Spinal cord (tissue), 10 donors: ENCODE results near the gene SFTPA1. TPM values are rescaled to one million over a fixed set of nuclear protein-coding genes. Genes with fewer than 3 reads are reported as not detected.
"Not testable (repeated sequence)": the region's sequence is repeated elsewhere in the genome, so short reads cannot be mapped to it uniquely, and the experiment has no call there.

Source experiments
- DNase-seq, 6 donors: peaks; one replicate each; pipeline versions ENCODE4 v3.0.0 to v3.0.0-alpha.2; 2013 to 2015; ENCODE audit warnings: low spot score in 6 of 6, low read depth in 4 of 6
- H3K27ac ChIP-seq: one replicate; pipeline ENCODE4 v1.5.1; 2013; ENCODE audit warnings: low read depth, low read length, control low read depth
- H3K27me3 ChIP-seq: one replicate; pipeline ENCODE4 v1.6.1; 2013; ENCODE audit warnings: low read length; ENCODE audit not compliant: control insufficient read depth, insufficient read depth
- H3K36me3 ChIP-seq: one replicate; pipeline ENCODE4 v1.6.1; 2013; ENCODE audit warnings: low read length; ENCODE audit not compliant: control insufficient read depth, insufficient read depth
- H3K4me1 ChIP-seq: one replicate; pipeline ENCODE4 v1.6.1; 2013; ENCODE audit warnings: low read length; ENCODE audit not compliant: control insufficient read depth, insufficient read depth
- H3K4me3 ChIP-seq: one replicate; pipeline ENCODE4 v1.5.1; 2013; ENCODE audit warnings: low read depth, low read length, control low read depth
- H3K9me3 ChIP-seq: one replicate; pipeline ENCODE4 v1.6.1; 2013; ENCODE audit warnings: low read length; ENCODE audit not compliant: control insufficient read depth, insufficient read depth
- WGBS: methylation state at CpG from one replicate; pipeline ENCODE4 v1.1.5; 2013; ENCODE audit warnings: missing lambda C conversion rate; ENCODE audit not compliant: insufficient coverage; 5-methylcytosine and 5-hydroxymethylcytosine counted together
- polyA plus RNA-seq, 2 donors: library from polyadenylated mRNA; unstranded; fragments of 120-200 nt; gene quantifications; one replicate each; pipeline ENCODE4 v1.2.1, GENCODE V29; 2013; ENCODE audit not compliant: insufficient read length in 2 of 2
- total RNA-seq, 2 donors: library from RNA; depleted of rRNA in 1 of 2; stranded (reverse); fragments of 120-200 nt in 1 of 2; fragments of >200 nt in 1 of 2; gene quantifications; one replicate each; pipeline versions ENCODE4 v1.2.3 to v1.2.4, GENCODE V29; 2013 to 2014
- donor health status: healthy.

The SFTPA1 gene
- total and polyA plus RNA-seq, 4 donors: not detected

- Histone ChIP-seq H3K36me3 (no peaks in the 10 kb centered on the region), H3K9me3 (no peaks in the 10 kb centered on the region), H3K4me1 (no peaks in the 10 kb centered on the region), H3K27me3 (no peaks in the 10 kb centered on the region), H3K4me3 (no peak overlapping the region), H3K27ac (no peak overlapping the region)
- DNase-seq: peak in 1 of 6 donors; percentile 30
Observed at GRCh38 chr10:79605308-79605707, 5.4 kb upstream of the SFTPA1 start.

- Histone ChIP-seq H3K27ac (no peak overlapping the region), H3K4me1 (no peaks in the 10 kb centered on the region), H3K9me3 (no peaks in the 10 kb centered on the region), H3K27me3 (no peaks in the 10 kb centered on the region), H3K36me3 (no peaks in the 10 kb centered on the region), H3K4me3 (no peak overlapping the region)
- 68% methylated on average over 9 of the region's 20 CpGs for WGBS
- DNase-seq: peak in 1 of 6 donors; percentile 3
Observed at GRCh38 chr10:79608505-79609375, 2.0 kb upstream of the SFTPA1 start.

GRCh38 chr10:79611193-79611976 is 646 bp downstream of the SFTPA1 start:
- not testable (repeated sequence) for H3K4me3 ChIP-seq, H3K9me3 ChIP-seq, H3K27me3 ChIP-seq, H3K36me3 ChIP-seq, H3K4me1 ChIP-seq, DNase-seq, H3K27ac ChIP-seq
- 81% methylated on average over 17 of the region's 18 CpGs for WGBS

- H3K4me3 ChIP-seq: no peak overlapping the region
- H3K4me1 ChIP-seq: no peaks in the 10 kb centered on the region
- DNase-seq: no peak
- no peaks in the 10 kb centered on the region for H3K27me3 ChIP-seq
- 80% methylated on average over 2 of the region's 3 CpGs for WGBS
- H3K9me3 ChIP-seq: no peaks in the 10 kb centered on the region
- H3K27ac ChIP-seq: no peak overlapping the region
- H3K36me3 ChIP-seq: no peaks in the 10 kb centered on the region
Observed at GRCh38 chr10:79615577-79615976, 4.8 kb downstream of the SFTPA1 start.

- DNase-seq: no peak
- Histone ChIP-seq H3K9me3 (no peaks in the 10 kb centered on the region), H3K4me1 (no peaks in the 10 kb centered on the region), H3K27me3 (no peaks in the 10 kb centered on the region), H3K36me3 (no peaks in the 10 kb centered on the region), H3K4me3 (no peak overlapping the region), H3K27ac (no peak overlapping the region)
- WGBS: no CpG with 5 or more reads among the region's 1 CpG
Observed at GRCh38 chr10:79616164-79616563, 5.4 kb downstream of the SFTPA1 start.

- H3K4me1 ChIP-seq, DNase-seq, H3K4me3 ChIP-seq, H3K27me3 ChIP-seq, H3K27ac ChIP-seq, H3K9me3 ChIP-seq, H3K36me3 ChIP-seq: not testable (repeated sequence)
Observed at GRCh38 chr10:79623663-79624062, 12.9 kb downstream of the SFTPA1 start.

- Histone ChIP-seq H3K36me3 (no peaks in the 10 kb centered on the region), H3K27me3 (no peaks in the 10 kb centered on the region), H3K27ac (no peak overlapping the region), H3K4me1 (no peaks in the 10 kb centered on the region), H3K4me3 (no peak overlapping the region), H3K9me3 (no peaks in the 10 kb centered on the region)
- DNase-seq: no peak
- WGBS: no CpG with 5 or more reads among the region's 2 CpGs
Observed at GRCh38 chr10:79627075-79627474, 16.3 kb downstream of the SFTPA1 start.

- no peaks in the 10 kb centered on the region for H3K4me1 ChIP-seq
- H3K9me3 ChIP-seq: no peaks in the 10 kb centered on the region
- H3K4me3 ChIP-seq: no peak overlapping the region
- 92% methylated on average over 2 of the region's 4 CpGs for WGBS
- H3K27ac ChIP-seq: no peak overlapping the region
- no peaks in the 10 kb centered on the region for H3K27me3 ChIP-seq
- H3K36me3 ChIP-seq: no peaks in the 10 kb centered on the region
- DNase-seq: no peak
Observed at GRCh38 chr10:79628083-79628482, 17.3 kb downstream of the SFTPA1 start.

- H3K4me3 ChIP-seq: no peak overlapping the region
- no peak for DNase-seq
- H3K4me1 ChIP-seq: no peaks in the 10 kb centered on the region
- no peaks in the 10 kb centered on the region for H3K27me3 ChIP-seq
- WGBS: 97% methylated on average over 6 of the region's 9 CpGs
- H3K27ac ChIP-seq: no peak overlapping the region
- no peaks in the 10 kb centered on the region for H3K9me3 ChIP-seq
- H3K36me3 ChIP-seq: no peaks in the 10 kb centered on the region
Observed at GRCh38 chr10:79628988-79629954, 18.5 kb downstream of the SFTPA1 start.
